ENCODE results near the gene BRMS1.
A peak's percentile ranks its signal among the peaks of the same experiment; 100 is the strongest.
"Not testable (repeated sequence)": the region's sequence is repeated elsewhere in the genome, so short reads cannot be mapped to it uniquely, and the experiment has no call there.

BRMS1 gene

DNA sequence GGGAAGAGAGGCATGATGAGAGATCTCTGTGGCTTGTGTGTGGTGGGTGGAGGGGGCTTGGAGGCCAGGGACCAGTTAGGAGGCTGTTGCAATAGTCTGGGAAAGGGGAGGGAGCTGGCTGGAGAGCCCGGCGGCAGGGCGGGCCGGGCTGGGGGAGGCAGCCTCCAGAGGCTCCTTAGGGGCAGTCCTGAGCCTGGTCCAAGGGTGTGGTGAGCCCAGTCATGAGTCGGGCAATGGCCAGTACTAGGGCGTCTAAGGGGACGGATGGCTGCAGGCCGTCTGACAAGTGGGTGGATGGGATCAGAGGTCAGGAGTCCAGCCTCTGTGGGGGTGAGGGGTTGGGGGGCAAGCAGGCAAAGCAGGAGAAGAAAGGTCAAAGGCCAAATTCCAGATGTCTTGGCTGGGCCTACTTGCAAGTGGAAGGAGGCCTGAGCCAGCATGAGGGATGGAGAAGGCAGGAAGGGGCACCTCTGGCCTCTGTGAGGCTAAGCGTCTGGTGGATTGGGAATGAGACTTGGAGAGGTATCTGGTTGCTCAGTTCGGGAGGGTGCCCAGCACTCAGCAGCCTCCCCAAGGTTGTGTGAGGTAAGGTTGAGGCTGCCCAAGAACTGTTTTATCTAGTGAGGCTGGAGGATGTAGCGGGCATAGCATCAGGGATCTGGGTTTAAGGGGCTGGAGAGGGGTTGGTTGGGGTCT lies 22.0 kb downstream of the BRMS1 start:
- DNase-seq (ENCODE audit: low read depth): no peak

GRCh38 chr11:66321606-66322005 lies 23.3 kb downstream of the BRMS1 start:
- no peak for DNase-seq (ENCODE audit: low read depth)

- DNase-seq (ENCODE audit: low read depth): not testable (repeated sequence)
Measured at GRCh38 chr11:66320748-66321147, 24.2 kb downstream of the BRMS1 start.

- DNase-seq (ENCODE audit: low read depth): not testable (repeated sequence)
Measured at GRCh38 chr11:66320289-66320688, 24.6 kb downstream of the BRMS1 start.

GRCh38 chr11:66318600-66318970 lies 26.3 kb downstream of the BRMS1 start:
- DNase-seq (ENCODE audit: low read depth): no peak

DNA sequence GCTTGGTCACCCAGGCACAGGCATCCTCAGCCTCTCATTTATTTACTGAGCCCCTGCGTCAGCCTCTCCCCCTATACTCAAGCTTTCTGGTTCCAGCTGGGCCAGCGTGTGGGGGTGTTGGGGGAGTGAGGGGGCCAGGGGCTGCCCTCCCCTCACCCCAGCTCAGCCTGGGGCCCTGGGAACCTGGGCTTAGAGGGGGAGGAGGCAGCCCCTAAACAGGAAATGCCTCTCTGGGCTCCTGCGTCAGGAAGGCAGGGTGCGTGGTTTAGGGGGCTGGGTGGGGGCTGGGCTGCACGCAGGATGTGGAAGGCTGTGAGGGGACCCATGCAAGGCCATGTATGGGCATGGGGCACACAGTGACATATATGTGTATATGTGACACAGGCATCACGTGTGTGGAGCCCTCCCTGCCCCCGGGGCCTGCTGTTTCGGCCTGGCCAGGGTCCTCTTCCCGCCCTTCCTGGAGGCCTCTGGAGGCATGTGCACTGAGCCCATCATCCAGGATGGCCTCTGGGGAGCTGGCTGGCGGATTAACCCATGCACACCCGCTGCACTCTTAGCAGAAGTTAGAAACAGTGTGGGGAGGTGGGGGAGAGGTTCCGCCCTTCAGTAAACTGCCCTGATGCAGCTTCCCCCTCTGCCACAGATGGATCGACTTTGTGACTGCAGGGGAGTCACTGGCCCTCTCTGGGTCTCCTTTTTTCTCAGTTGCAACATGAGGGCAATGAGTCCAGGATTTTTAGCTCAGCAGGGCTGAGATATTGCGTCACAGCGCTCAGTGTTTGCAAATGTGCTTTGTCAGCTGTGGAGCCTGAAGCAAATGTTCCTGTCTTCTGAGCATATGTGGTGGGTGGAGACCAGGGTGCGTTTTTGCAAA lies 26.9 kb downstream of the BRMS1 start:
- no peak for DNase-seq (ENCODE audit: low read depth)

DNA sequence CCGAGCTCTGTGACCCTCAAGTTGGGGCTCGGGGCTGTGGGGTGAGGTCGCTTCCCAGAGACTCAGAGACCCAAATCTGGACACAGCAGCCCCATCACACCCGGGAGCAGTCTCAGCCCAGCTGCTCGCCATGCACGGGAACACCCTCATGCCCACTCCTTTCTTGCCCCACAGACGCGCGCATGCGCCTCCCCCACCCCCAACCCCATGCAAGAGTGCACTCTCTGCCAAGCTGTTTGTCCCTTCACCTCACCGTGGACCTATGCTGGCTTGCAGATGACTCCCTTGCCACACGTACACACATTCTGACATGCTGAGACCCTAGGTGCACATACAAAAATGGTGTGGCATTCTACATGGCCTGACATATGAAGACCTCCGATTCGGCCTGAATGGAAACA lies 27.6 kb downstream of the BRMS1 start:
- no peak for DNase-seq (ENCODE audit: low read depth)

- no peak for DNase-seq (ENCODE audit: low read depth)
Measured at GRCh38 chr11:66316849-66317251, 28.1 kb downstream of the BRMS1 start, which contains the start of gene CD248. TSS of gene CD248 (minus strand) at chr11:66317044. CDS start at chr11:66317027, 17 bp downstream.

- DNase-seq (ENCODE audit: low read depth): no peak
Measured at GRCh38 chr11:66315921-66316811, 28.7 kb downstream of the BRMS1 start.

GRCh38 chr11:66315498-66315885 lies 29.4 kb downstream of the BRMS1 start:
- DNase-seq (ENCODE audit: low read depth): no peak

DNA sequence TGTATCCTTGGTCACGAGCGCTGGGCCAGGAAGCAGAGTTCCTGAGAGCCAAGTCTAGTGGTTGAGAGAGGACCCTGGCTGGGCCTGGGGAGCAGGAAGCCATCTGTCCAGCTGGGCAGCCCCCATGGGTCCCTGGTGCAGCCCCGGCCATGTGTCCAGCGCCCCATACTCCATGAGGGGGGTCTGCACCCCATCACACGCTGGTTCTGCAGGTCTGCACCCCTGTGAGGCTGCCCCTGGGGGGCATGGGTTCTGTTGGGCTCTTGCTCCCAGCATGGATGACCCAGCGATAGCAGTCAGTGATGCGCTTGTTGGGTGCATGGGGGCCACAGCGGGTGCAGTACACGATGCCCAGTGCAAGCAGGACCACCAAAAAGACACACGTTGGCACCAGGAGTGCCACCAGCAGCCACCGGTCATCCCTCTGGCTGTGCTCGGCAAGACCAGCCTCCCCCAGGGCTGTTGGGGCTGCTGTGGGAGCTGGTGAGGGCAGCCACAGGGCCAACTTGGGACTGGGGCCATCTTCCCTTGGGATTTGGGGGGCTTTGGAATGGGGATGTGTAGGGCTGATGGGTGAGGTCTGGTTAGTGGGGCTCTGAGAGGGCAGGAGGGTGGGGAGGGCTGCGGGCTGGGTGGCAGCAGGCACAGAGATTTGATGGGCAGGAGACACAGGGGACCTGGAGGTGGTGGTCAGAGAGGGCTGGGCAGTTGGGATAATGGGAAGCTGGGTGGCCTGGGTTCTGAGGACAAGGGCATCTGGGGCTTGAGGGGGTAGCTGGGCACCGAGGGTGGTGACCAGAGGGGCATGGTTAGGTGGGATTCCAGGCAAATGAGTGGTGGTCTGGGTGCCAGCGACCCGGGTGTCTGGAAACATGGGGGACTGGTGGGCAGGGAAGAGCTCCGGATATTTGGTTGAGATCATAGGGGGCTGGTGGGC lies 30.1 kb downstream of the BRMS1 start:
- no peak for DNase-seq (ENCODE audit: low read depth)

DNA sequence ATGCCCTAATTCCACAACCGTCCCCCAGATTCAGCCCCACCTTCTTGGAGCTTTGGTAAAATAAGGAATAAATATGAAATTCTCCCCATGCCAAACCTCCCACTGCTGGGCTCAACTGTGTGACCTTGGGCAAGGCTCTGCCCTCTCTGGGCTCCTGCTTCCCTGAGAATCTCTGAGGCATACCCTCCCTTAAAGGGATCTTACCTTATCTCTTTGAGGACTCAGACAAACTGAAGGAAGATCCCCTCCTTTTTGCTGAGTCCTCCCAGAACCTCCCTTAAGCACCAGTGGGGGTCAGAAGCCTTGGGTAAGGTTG lies 30.8 kb downstream of the BRMS1 start:
- DNase-seq (ENCODE audit: low read depth): no peak

GRCh38 chr11:66313321-66314185 lies 31.4 kb downstream of the BRMS1 start:
- no peak for DNase-seq (ENCODE audit: low read depth)

- DNase-seq (ENCODE audit: low read depth): peak; percentile 93
Measured at GRCh38 chr11:66312549-66313320, 32.2 kb downstream of the BRMS1 start.

DNA sequence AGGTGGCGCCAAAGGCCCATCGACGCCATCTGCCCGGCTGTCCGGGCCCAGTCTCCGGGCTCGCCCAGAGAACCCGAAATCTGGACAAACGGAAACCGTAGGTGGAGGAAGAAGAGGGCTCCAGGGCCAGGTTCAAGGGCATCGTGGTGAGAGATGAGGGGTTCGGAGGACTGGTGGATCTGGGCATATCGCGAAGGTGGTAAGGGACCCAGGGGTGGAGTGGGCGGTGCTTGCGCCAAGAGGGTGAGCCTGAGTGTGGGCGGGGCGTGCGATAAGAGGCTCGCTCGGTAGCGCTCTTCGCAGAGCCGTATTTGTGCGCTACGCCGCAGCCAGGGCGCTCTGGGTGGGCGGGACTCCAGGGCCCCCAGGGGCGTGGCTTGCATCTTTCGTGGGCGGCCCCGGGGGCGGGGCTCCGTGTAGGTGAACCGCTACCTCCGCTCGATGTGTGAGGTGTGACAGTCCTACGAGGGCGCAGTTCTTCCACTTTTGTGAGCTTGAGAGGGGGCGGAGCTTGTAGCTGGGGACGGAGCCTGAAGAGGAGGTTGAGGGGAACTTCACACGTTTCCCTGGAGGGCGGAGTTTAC lies 32.8 kb downstream of the BRMS1 start:
- DNase-seq (ENCODE audit: low read depth): peak; percentile 86

- DNase-seq (ENCODE audit: low read depth): no peak
Measured at GRCh38 chr11:66311470-66311964, 33.4 kb downstream of the BRMS1 start.

DNA sequence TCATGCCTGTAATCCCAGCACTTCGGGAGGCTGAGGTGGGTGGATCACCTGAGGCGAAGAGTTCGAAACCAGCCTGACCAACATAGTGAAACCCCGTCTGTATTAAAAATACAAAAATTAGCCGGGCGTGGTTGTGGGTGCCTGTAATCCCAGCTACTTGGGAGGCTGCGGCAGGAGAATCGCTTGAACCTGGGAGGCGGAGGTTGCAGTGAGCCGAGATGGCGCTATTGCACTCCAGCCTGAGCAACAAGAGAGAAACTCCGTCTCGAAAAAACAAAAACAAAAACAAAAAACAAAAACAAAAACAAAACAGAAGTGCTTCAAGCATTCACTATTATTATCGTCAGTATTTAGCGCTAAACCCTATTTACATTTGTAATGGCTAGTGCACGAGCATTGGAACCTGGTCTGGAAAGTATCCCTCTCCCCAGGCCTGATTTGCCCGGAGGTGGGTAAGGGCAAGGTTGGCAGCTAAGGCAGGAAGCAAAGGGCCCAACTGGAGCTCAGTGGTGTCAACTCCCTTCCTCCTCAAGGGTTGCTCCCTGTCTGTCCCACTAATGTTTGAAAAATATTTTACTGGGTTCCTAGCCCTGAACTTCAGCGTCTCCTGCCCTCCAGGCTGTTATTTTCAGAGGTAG lies 34.0 kb downstream of the BRMS1 start:
- DNase-seq (ENCODE audit: low read depth): not testable (repeated sequence)

DNA sequence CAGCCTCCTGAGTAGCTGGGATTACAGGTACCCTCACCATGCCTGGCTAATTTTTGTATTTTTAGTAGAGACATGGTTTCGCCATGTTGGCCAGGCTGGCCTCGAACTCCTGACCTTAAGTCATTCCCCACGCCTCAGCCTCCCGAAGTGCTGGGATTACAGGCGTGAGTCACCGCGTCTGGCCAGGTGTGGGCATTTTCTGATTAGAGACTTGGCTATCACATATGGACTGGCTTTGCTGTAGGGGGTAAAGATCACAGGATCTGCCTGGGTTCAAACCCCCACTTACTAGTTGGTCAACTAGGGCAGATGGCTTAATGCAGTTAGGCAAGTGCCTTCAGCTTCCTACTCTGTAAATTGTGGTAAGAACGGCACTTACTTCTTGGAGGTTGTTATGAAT lies 34.6 kb downstream of the BRMS1 start:
- no peak for DNase-seq (ENCODE audit: low read depth)

DNA sequence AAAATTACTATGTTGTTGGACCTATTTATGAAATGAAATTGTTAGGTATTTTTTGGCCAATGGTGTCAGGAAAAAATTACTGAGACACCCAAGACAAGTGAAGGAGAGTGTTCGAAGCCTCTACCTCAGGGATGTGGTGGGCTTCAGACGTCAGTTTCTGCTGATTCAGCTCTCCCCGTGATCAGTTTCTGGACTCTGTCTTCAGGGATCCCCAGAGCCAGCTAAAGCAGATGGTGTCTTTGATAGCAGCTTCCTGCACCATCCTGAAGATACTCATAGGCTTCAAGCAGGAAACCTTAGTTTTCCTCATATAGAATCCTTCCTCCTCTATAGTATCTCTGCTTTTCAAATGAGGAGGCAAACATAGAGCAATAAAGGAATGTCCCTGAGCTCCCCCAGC lies 35.4 kb downstream of the BRMS1 start:
- no peak for DNase-seq (ENCODE audit: low read depth)

Data from HS-5 (cell line).